HCT116 (cell line): Measurements from ENCODE around the gene PAMR1.

Experiments
- EZH2phosphoT487 ChIP-seq: fragments of 200-600 bp; IDR thresholded peaks from 2 replicates; pipeline ENCODE4 v1.6.1; 2018; ENCODE audit warnings: antibody characterized with exemption, borderline replicate concordance
- POLR2A ChIP-seq: IDR thresholded peaks from 2 replicates; pipeline ENCODE4 v1.7.0; 2011; ENCODE audit warnings: borderline replicate concordance; ENCODE audit not compliant: insufficient read depth, insufficient read length; ENCODE audit errors: extremely low read depth
- RAD21 ChIP-seq: IDR thresholded peaks from 2 replicates; pipeline ENCODE4 v1.6.1; 2012; ENCODE audit warnings: low read depth, mild to moderate bottlenecking

GRCh38 chr11:35425603-35426212 is 99.7 kb downstream of the PAMR1 start:
- no peak for TF ChIP-seq POLR2A
- TF ChIP-seq RAD21, result no peak
- no peak for TF ChIP-seq EZH2phosphoT487
